HG02642 (cell line): Measurements from ENCODE around the gene RHOC.

Source experiments
- ATAC-seq: cut with Tn5 transposase; IDR thresholded peaks from one replicate; pipeline ENCODE4 v1.9.1; 2021; ENCODE audit warnings: mild to moderate bottlenecking; ENCODE audit not compliant: unreplicated experiment, poor library complexity

Gene RHOC

GRCh38 chr1:112718691-112719418, 11.9 kb upstream of the RHOC start:
- no peak for ATAC-seq

GRCh38 chr1:112717263-112717873, 10.4 kb upstream of the RHOC start:
- no peak for ATAC-seq

GRCh38 chr1:112716133-112716720, 9.3 kb upstream of the RHOC start:
- ATAC-seq = peak; percentile 33

- ATAC-seq = peak; percentile 83
Measured at GRCh38 chr1:112715264-112716053, 8.5 kb upstream of the RHOC start, which contains the start of gene PPM1J. Gene PPM1J (minus strand): TSS chr1:112715332. CDS start chr1:112715301, 31 bp downstream.

DNA sequence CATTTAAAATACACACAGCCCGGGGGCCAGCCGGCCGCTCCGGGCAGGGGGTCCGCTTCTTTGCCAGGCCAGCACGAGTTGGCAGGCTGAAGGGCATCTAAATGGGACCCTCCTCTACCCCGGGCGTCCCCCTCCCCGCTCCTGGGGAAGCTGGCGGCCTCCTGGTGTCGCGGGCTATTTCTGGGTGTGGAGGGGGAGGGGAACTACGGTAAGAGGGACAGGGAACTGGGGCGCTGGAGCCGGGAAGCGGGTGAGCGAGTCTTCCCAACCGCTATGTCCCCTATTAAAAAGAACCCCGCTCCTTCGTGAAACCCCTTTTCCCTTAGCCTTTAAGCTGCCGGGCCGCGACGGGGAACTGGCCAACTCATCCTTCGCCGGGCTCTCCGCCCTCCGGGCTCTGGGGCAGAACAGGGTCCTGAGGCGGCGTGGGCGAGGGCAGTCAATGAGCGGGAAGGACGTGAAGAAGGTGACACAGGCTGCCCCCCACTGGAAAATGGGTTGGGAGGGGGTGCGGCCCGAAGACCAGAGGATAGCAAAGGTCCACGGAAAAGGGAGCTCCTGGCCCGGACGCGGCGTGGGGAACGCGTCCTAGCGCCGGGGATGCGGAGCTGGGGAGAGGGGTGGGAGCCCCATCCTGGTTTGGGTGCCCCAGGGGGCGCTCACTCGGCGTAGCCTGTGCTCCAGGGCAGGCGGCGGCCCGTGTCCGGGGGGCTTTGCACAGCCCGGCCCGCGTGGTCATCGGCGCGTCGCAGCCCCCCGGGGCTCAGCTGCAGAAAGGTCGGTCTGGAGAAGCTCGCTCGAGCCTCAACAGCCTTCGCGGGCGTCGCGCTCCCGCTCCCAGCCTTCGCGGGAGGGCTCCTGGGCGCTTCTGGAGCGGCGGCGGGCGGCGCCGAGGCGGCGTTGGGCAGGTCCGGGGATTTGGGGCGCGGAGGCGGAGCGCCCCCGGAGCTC, 7.7 kb upstream of the RHOC start:
- ATAC-seq = peak; percentile 5

DNA sequence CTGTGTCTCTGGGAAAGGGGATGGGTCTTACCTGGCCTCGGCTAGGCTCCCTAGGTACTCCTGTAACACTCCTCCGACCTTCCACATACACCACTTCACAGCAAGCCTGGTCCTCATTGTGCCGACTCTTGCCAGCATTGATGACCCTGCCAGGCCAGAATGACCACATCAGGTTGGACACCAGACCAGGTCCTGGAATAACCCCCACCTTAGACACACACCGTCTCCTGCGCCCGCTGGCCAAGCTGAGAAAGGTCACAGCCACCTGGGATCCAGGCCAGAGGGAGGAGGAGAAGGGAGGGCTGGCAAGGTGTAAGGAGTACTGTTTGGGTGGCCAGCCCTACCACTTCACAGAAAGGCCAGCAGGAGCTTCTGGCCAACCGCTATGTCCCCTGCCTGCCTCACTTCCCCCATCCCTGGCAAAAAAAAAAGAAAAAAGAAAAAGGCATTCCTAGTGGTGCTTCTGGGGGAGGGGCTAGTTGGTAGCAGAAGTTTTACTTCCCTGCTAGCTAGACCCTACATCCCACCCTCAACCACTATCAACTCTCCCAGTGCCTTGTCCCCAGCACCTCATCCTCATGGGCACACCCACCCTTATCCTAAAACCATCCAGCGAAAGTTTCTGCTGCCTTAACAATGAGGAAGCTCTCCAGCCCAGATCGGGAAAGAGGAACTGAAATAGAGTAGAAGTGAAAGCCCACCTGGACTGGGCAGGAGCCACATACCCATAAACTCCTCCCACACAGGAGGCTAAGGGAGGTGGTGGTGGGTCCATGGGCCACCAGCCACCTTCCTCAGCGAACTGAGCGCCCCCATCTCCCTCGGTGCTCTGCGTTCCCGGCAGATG, 6.8 kb upstream of the RHOC start:
- peak; percentile 25 for ATAC-seq

- ATAC-seq = no peak
Measured at GRCh38 chr1:112712701-112713128, 5.8 kb upstream of the RHOC start.

DNA sequence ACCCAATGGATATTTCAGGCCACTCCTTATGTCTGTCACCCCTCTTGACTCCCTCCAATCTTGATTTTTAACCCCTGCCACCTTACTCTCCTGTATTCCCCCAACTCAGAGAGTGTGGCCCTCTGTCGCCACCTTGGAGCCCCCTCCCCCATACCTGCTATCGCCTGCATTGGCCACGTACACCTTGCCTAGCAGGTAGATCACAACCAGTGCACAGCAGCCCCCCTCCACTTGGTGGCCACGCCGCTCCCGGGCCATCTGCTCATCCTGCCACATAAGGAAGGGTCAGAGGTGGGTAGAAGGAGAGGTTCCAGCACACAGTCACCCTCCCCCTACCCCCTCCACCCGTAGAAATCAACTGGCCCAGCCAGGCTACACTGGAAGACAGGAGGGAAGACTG, 5.3 kb upstream of the RHOC start:
- no peak for ATAC-seq

DNA sequence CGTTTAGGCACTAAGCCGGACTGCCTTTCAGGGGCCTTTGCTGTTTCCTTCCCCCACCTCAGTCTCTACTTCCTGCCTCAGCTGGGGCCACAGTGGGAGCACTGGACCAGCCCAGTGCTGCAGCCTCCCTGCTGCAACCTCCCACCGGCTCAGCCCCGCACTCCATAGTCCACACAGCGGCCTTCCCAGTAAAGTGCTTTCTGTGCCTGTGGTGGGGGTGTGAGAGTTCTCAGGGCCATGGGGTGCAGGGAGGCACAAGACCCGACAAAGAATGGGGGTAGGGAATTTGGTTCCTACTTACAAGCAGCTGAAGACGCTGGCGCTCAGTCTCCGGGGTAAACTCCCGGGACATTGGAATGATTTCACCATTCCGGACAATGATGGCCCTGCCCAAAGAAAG, 4.7 kb upstream of the RHOC start:
- ATAC-seq = no peak

- ATAC-seq = no peak
Measured at GRCh38 chr1:112711041-112711440, 4.1 kb upstream of the RHOC start.

GRCh38 chr1:112710586-112710985, 3.7 kb upstream of the RHOC start:
- no peak for ATAC-seq

GRCh38 chr1:112710159-112710558, 3.2 kb upstream of the RHOC start:
- no peak for ATAC-seq

DNA sequence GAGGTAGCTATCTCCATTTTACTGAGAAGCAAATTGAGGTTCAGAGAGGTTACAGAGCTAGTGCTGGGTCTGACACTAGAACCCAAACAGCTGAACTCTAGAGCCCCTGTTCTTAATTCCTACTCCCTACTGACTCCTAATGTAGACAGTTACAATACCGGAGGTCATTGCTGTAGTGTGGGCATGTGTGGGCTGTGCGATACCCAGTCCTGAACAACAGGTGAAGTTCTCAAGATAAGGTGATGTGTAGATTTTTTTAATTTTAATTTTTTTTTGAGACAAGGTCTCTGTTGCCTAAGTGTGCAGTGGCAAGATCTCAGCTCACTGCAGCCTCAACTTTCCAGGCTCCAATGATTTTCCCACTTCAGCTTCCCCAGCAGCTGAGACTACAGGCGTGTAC, 1.6 kb upstream of the RHOC start:
- ATAC-seq = no peak

DNA sequence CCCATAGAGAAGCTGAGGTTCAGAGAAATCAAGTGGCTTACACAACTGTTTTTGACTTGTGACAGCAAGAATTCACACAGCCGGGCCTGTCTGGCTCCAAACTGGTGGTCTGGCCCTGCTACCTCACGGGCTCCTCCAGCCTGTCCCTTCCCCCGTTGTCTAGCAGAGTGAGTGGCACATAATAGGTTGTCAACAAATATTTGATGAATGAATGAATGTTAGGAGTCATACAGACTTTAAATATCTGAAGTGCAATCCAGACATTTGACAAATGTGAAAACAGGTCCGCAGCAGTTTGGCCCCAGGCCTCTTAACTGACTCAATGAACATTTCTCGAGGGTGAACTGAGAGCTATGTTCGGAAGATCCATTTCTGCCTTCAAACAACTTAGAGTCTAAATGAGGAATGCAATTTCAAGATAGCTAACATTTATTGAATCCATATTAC, 1.1 kb upstream of the RHOC start:
- ATAC-seq = no peak

DNA sequence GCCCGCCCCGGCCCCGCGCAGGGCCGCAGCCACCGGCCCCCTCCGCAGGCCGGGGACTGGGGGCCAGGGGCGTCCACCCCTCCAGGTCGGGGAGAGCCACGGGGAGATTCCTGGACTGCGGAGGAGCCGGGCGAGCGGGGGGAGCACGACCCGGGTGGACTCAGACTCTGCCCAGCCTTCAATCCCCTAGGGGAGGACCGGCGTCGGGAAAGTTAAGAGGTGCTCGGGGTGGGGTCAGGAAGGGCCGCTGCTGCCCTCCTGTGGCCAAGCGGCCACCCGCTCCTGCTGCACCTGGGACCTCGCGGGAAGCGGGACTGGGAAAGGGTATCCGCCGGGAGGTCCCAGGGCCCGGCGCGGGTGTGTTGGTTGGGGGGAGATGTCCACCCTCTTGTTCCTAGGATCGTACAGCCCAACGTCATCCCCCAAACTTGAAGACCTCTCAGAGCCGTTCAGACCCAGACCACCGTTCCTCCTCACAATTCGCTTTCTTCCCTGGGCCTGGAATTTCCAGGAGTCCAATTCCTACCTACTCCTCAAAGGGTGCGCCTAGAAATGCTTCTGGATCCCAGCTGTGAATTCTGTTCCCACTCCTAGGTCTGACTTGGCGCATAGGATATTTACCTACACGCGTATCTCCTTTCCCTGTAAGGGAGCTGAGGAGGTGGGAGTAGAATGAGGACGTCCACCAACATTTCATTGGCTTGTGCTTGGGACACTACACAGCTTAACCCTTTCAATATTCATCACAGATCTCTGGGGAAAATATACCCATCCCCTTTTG, 484 bp upstream of the RHOC start:
- ATAC-seq = peak; percentile 75

GRCh38 chr1:112704934-112705627, 1.8 kb downstream of the RHOC start:
- peak; percentile 59 for ATAC-seq

DNA sequence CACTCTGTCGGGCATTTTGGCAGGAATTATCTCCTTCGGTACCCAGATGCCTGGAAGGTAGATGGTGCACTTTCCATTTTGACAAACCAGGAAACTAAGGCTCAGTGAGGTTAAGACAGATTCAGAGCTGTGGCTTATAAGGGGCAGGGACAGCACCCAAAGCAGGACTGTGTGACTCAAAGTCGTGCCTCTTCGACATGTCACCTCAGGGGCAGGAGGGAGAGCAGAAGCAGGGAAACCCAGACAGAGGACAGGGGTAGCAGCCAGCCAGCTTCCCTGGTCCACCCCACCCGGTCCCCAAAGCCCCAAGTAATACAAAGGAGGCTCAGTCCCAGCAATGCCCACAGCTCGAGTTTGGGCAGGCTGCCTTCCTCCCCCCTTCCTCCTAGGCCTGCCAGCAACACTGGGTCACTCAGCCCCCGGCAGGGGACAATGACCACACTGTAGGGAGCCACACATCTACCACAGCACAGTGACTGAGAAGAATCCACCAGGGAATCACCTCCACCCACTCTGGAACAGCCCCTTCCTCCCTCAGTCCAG, 2.5 kb downstream of the RHOC start:
- no peak for ATAC-seq
